GM12874 (cell line): ENCODE measurements around the gene PUSL1.

Source experiments
- CTCF ChIP-seq: IDR thresholded peaks from 2 replicates; pipeline ENCODE4 v1.5.1; 2011; ENCODE audit warnings: low read depth, mild to moderate bottlenecking, control low read depth, low read length, moderate library complexity; ENCODE audit not compliant: insufficient read depth

Gene PUSL1

DNA sequence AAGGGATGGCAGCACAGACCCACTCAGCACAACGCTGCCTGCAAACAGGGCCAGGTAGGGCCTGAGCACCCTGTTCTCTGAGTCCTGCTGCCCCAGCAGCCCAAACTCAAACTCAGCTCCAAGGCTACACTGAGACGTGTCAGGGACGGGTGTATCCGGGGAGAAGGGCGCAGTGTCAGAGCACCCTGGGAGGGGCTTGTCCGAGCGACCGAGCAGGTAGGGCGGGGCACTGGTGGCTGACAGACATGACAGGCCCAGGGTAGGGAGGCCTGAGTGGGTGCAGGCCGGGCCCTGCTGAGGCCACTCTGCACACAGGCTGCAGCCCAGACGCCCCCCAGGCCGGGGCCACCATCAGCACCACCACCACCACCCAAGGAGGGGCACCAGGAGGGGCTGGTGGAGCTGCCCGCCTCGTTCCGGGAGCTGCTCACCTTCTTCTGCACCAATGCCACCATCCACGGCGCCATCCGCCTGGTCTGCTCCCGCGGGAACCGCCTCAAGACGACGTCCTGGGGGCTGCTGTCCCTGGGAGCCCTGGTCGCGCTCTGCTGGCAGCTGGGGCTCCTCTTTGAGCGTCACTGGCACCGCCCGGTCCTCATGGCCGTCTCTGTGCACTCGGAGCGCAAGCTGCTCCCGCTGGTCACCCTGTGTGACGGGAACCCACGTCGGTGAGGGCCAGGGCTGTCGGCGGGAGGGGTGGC, 22.6 kb upstream of the PUSL1 start:
- no peak for TF ChIP-seq CTCF

DNA sequence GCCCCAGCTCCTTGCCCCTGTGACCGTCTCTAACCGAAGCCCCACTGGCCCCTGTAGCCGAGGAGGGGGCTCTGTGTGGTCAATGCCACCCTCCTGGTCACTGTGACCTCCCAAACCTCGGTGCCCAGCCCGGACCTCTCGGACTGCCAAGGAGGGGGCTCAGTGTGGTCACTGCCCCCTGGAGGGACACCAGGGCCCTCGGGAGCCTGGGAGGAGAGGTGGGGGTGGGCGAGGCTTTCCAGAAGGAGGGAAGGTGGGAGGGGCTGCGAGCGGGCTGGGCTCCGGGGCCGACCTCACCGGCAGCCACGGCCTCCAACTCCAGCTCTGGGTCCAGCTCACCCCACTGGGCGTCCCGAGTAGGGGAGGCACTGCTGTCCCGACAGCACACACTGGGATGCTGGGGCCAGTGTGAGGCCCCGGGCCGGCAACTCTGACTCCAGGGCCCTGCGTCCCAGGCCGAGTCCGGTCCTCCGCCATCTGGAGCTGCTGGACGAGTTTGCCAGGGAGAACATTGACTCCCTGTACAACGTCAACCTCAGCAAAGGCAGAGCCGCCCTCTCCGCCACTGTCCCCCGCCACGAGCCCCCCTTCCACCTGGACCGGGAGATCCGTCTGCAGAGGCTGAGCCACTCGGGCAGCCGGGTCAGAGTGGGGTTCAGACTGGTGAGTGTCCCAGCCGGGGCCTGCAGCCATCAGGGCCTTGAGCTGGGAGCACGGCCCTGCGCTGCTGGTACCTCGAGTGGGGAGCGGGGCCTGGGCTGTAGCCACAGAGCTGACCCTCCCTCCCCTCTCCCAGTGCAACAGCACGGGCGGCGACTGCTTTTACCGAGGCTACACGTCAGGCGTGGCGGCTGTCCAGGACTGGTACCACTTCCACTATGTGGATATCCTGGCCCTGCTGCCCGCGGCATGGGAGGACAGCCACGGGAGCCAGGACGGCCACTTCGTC, 21.8 kb upstream of the PUSL1 start:
- TF ChIP-seq CTCF: no peak

DNA sequence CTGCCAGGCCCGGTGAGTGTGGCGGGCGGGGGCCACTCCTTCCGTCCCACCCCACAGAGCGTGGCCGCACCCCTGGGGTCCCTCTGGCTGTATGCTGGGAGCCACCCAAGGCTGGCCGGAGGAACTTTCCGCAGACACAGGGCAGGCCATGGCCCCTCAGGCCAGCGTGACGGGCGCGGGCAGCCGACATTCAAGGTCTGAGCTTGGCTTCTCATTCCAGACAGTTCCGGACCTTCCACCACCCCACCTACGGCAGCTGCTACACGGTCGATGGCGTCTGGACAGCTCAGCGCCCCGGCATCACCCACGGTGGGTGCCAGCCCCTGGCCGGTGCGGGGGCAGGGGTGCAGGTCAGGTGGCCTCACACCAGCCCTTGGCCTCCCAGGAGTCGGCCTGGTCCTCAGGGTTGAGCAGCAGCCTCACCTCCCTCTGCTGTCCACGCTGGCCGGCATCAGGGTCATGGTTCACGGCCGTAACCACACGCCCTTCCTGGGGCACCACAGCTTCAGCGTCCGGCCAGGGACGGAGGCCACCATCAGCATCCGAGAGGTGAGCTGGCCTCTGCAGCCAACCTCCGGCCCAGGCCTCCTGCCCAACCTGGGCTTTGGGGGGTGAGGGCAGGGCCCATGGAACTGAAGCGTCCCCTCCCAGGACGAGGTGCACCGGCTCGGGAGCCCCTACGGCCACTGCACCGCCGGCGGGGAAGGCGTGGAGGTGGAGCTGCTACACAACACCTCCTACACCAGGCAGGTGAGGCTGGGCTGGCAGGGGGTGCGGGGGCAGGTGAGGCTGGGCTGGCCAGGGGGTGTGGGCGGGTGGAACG, 20.9 kb upstream of the PUSL1 start:
- no peak for TF ChIP-seq CTCF

- TF ChIP-seq CTCF: peak; percentile 56; the same call in 1 of the 2 replicates
These were observed 18.1 kb upstream of the PUSL1 start for GRCh38 chr1:1290238-1290731.

DNA sequence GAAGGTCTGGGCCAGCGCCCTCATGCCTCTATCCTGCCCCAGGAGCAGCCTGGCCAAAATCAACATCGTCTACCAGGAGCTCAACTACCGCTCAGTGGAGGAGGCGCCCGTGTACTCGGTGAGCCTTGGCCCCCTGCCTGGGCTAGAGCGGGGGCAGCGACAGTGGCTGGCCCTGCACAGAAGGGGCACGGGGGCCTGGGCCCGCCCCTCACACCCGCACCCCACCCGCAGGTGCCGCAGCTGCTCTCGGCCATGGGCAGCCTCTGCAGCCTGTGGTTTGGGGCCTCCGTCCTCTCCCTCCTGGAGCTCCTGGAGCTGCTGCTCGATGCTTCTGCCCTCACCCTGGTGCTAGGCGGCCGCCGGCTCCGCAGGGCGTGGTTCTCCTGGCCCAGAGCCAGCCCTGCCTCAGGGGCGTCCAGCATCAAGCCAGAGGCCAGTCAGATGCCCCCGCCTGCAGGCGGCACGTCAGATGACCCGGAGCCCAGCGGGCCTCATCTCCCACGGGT, 17.3 kb upstream of the PUSL1 start:
- TF ChIP-seq CTCF: no peak

- TF ChIP-seq CTCF: peak; percentile 81
These were observed 16.6 kb upstream of the PUSL1 start for GRCh38 chr1:1291548-1292441.
